ENCODE results near the gene LCORL. TPM values are rescaled to one million over a fixed set of nuclear protein-coding genes. Genes with fewer than 3 reads are reported as not detected.

Gene LCORL
- total and polyA plus RNA-seq, 2 donors (not counting 3 experiments of a cell fraction or from before 2014, with no cell fraction given), result 2.8 to 23.9 TPM

DNA sequence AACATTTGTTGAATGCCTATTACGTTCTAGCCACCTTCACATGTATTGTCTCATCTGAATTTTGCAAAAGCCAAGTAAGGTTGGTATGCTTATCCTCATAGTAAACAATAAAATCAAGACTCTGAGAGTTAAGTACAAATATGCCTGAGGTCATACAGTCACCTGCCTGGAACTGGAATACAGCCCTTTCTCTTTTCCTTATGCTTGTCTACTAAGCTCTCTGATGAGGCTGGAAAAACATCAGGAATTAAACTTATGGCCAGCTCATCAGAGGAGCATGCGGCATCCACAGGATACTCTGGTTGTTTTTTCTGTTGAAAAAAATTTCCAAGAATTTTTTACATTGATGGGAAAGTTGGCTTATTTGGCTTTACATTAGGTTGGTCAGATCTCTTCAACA, 175.3 kb downstream of the LCORL start:
- no peak overlapping the region for H3K27ac ChIP-seq (ENCODE audit: insufficient read depth, low read depth, low read length)
- CTCF ChIA-PET, result interaction anchor here (1.2 kb wide), 1 partner anchor 8 kb away, joined by 4 read pairs; no protein-coding TSS in a partner anchor
- no peak overlapping the region for H3K9ac ChIP-seq (replicated peaks; ENCODE audit: extremely low read depth, insufficient read depth, low read length)
- H3K36me3 ChIP-seq (ENCODE audit: control insufficient read depth in 2 of 2, extremely low read depth in 1 of 2, insufficient read depth in 2 of 2, low read length in 2 of 2), result peaks cover 2 to 18% of the 10 kb centered on the region in 2 experiments
- intact Hi-C loops (cut with micrococcal nuclease) (no loop called here), dilution Hi-C loops (cut with MboI; ENCODE audit: extremely low pct_ligation_motif_present, low sequenced_read_pairs) (no loop called here)
- H3K4me3 ChIP-seq (replicated peaks in 1 of 3; ENCODE audit: insufficient read depth in 1 of 3, low read depth in 1 of 3, low read length in 3 of 3), result no peak overlapping the region
- peaks cover 2% of the 10 kb centered on the region for H4K20me1 ChIP-seq (replicated peaks; ENCODE audit: control insufficient read depth, extremely low read depth, insufficient read depth, low read length)
- DNase-seq (ENCODE audit: low read depth, low spot score), result no peak
- POLR2A ChIA-PET, result no interaction called here
- H3K27me3 ChIP-seq (ENCODE audit: control insufficient read depth in 2 of 2, insufficient read depth in 2 of 2, low read length in 2 of 2), result no peaks in the 10 kb centered on the region
- H3K4me1 ChIP-seq (ENCODE audit: control insufficient read depth, extremely low read depth, insufficient read depth, low read length), result no peaks in the 10 kb centered on the region
- no peaks in the 10 kb centered on the region for H3K9me3 ChIP-seq (replicated peaks; ENCODE audit: control insufficient read depth, insufficient read depth, low read length)
- no peak for FAIRE-seq
- TF ChIP-seq MYC (IDR thresholded peaks at IDR 0.05; ENCODE audit: low read depth, low read length) (no peak), POLR2A (IDR thresholded peaks at IDR 0.05; ENCODE audit: low read depth, low read length) (no peak), POLR2AphosphoS5 (IDR thresholded peaks at IDR 0.05; ENCODE audit: insufficient read depth, low read depth, low read length) (no peak), JUN (IDR thresholded peaks at IDR 0.05; ENCODE audit: borderline replicate concordance, insufficient read depth, insufficient read length, low read depth) (no peak), EZH2 (IDR thresholded peaks at IDR 0.05; ENCODE audit: borderline replicate concordance, low read depth, low read length, severe bottlenecking) (no peak), FOS (IDR thresholded peaks at IDR 0.05; ENCODE audit: borderline replicate concordance, insufficient read depth, low read length) (no peak), GATA2 (IDR thresholded peaks at IDR 0.05; ENCODE audit: insufficient read depth, insufficient read length, low read depth, low read length) (no peak)
- TF ChIP-seq, protein P1, sequence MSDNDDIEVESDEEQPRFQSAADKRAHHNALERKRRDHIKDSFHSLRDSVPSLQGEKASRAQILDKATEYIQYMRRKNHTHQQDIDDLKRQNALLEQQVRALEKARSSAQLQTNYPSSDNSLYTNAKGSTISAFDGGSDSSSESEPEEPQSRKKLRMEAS (IDR thresholded peaks at IDR 0.05; ENCODE audit: insufficient read depth, insufficient read length), result no peak
- TF ChIP-seq, protein P2, sequence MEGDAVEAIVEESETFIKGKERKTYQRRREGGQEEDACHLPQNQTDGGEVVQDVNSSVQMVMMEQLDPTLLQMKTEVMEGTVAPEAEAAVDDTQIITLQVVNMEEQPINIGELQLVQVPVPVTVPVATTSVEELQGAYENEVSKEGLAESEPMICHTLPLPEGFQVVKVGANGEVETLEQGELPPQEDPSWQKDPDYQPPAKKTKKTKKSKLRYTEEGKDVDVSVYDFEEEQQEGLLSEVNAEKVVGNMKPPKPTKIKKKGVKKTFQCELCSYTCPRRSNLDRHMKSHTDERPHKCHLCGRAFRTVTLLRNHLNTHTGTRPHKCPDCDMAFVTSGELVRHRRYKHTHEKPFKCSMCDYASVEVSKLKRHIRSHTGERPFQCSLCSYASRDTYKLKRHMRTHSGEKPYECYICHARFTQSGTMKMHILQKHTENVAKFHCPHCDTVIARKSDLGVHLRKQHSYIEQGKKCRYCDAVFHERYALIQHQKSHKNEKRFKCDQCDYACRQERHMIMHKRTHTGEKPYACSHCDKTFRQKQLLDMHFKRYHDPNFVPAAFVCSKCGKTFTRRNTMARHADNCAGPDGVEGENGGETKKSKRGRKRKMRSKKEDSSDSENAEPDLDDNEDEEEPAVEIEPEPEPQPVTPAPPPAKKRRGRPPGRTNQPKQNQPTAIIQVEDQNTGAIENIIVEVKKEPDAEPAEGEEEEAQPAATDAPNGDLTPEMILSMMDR (IDR thresholded peaks at IDR 0.05; ENCODE audit: extremely low read depth in 1 of 2, insufficient read depth in 1 of 2, low read depth in 1 of 2, low read length in 2 of 2), result no peak
- no peaks in the 10 kb centered on the region for H3K79me2 ChIP-seq (ENCODE audit: control insufficient read depth, insufficient read depth, low read length)
- BruUV-seq (replicated peaks), result no TSS peak
- no peak overlapping the region for H3K4me2 ChIP-seq (ENCODE audit: insufficient read depth, low read length)
- H2AFZ ChIP-seq (ENCODE audit: low read depth, low read length), result no peak overlapping the region
- no peaks in the 10 kb centered on the region for H3K9me1 ChIP-seq (replicated peaks; ENCODE audit: control insufficient read depth, extremely low read depth, insufficient read depth, low read length)

All from endothelial cell of umbilical vein (primary cell).